Activated T-cell treated with anti-CD3 and anti-CD28 coated beads for 4 hours (primary cell): ENCODE measurements around the gene AXIN1.
"Not testable (repeated sequence)": the region's sequence is repeated elsewhere in the genome, so short reads cannot be mapped to it uniquely, and the experiment has no call there.

ENCODE experiments used
- DNase-seq: peaks from one replicate; pipeline ENCODE4 v3.0.0-alpha.2; 2020

The AXIN1 gene

GRCh38 chr16:369866-370436 is 17.4 kb upstream of the AXIN1 start:
- no peak for DNase-seq

- no peak for DNase-seq
Measured at GRCh38 chr16:369275-369865, 16.8 kb upstream of the AXIN1 start.

GRCh38 chr16:368388-369158 is 16.1 kb upstream of the AXIN1 start:
- DNase-seq: no peak

- no peak for DNase-seq
Measured at GRCh38 chr16:367333-367903, 14.9 kb upstream of the AXIN1 start.

GRCh38 chr16:366476-366875 is 14.0 kb upstream of the AXIN1 start:
- DNase-seq: no peak

- DNase-seq: no peak
Measured at GRCh38 chr16:364595-365491, 12.3 kb upstream of the AXIN1 start.

GRCh38 chr16:363766-364490 is 11.4 kb upstream of the AXIN1 start:
- no peak for DNase-seq

GRCh38 chr16:363110-363765 is 10.7 kb upstream of the AXIN1 start:
- no peak for DNase-seq

- not testable (repeated sequence) for DNase-seq
Measured at GRCh38 chr16:362702-362999, 10.1 kb upstream of the AXIN1 start.

GRCh38 chr16:361872-362701 is 9.6 kb upstream of the AXIN1 start:
- DNase-seq: peak; percentile 62

- no peak for DNase-seq
Measured at GRCh38 chr16:361341-361871, 8.9 kb upstream of the AXIN1 start.

- no peak for DNase-seq
Measured at GRCh38 chr16:360698-361336, 8.3 kb upstream of the AXIN1 start.

- no peak for DNase-seq
Measured at GRCh38 chr16:359871-360697, 7.6 kb upstream of the AXIN1 start.

- DNase-seq: no peak
Measured at GRCh38 chr16:359067-359763, 6.7 kb upstream of the AXIN1 start.

GRCh38 chr16:356741-357140 is 4.2 kb upstream of the AXIN1 start:
- DNase-seq: no peak

GRCh38 chr16:354971-355461 is 2.5 kb upstream of the AXIN1 start:
- peak; percentile 34 for DNase-seq

- no peak for DNase-seq
Measured at GRCh38 chr16:354291-354881, 1.9 kb upstream of the AXIN1 start.
